Esophagus muscularis mucosa (tissue), 4 donors: ENCODE results near the gene DNM3. TPM values are rescaled to one million over a fixed set of nuclear protein-coding genes. Genes with fewer than 3 reads are reported as not detected.
"Not testable (repeated sequence)": the region's sequence is repeated elsewhere in the genome, so short reads cannot be mapped to it uniquely, and the experiment has no call there.

Experiments used
- DNase-seq: peaks from one replicate; pipeline ENCODE4 v3.0.0-alpha.2; 2017; ENCODE audit errors: extremely low spot score
- H3K27ac ChIP-seq, 4 donors: fragments of 200-600 bp; sonication (generic); replicated peaks in 1 of 4; 1 replicate in 3 of 4; 2 replicates in 1 of 4; pipeline ENCODE4 v1.5.1; 2016 to 2019; ENCODE audit warnings: mild to moderate bottlenecking in 1 of 4
- H3K27me3 ChIP-seq, 4 donors: fragments of 200-600 bp; sonication (generic); one replicate each; pipeline versions ENCODE4 v1.5.1 to v1.6.0; 2016 to 2019
- H3K36me3 ChIP-seq, 4 donors: fragments of 200-600 bp; sonication (generic); one replicate each; pipeline ENCODE4 v1.5.1; 2016 to 2019
- H3K4me1 ChIP-seq, 4 donors: fragments of 200-600 bp; sonication (generic); one replicate each; pipeline ENCODE4 v1.5.1; 2016 to 2019
- H3K4me3 ChIP-seq, 4 donors: fragments of 200-600 bp; sonication (generic); 1 replicate in 2 of 4; 2 replicates in 2 of 4; pipeline ENCODE4 v1.5.1; 2016 to 2019; ENCODE audit warnings: mild to moderate bottlenecking in 4 of 4, moderate library complexity in 1 of 4
- H3K9me3 ChIP-seq, 4 donors: fragments of 200-600 bp; sonication (generic); 1 replicate in 3 of 4; 2 replicates in 1 of 4; pipeline ENCODE4 v1.5.1; 2016 to 2019
- EP300 ChIP-seq: sonication (generic); formaldehyde crosslinking; IDR thresholded peaks from one replicate; pipeline ENCODE4 v1.6.1; 2017; ENCODE audit warnings: antibody characterized with exemption
- POLR2A ChIP-seq: fragments of 450-650 bp; IDR thresholded peaks from one replicate; pipeline ENCODE4 v1.6.1; 2017; ENCODE audit warnings: antibody characterized with exemption, moderate library complexity, mild to moderate bottlenecking, low read depth
- POLR2AphosphoS5 ChIP-seq, 2 donors: sonication (generic); formaldehyde crosslinking; IDR thresholded peaks; one replicate each; pipeline ENCODE4 v1.6.1; 2017; ENCODE audit warnings: antibody characterized with exemption in 2 of 2
- WGBS: methylation state at CpG from one replicate; pipeline ENCODE4 v1.1.5; 2018; 5-methylcytosine and 5-hydroxymethylcytosine counted together
- intact Hi-C: fragments of 100-400 bp; cut with DNase I; formaldehyde crosslinking; loops from one replicate; pipeline ENCODE4 v1.15.1; 2023
- total RNA-seq, 4 donors: library from RNA; depleted of rRNA; stranded (reverse); fragments of >200 nt; gene quantifications; one replicate each; pipeline versions ENCODE4 v1.1.0 to v1.2.1, GENCODE V29; 2016
- TF ChIP-seq, protein P1 (sequence below), 3 experiments: fragments of 200-600 bp in 2 of 3; fragments of 450-650 bp in 1 of 3; sonication (generic) in 2 of 3; IDR thresholded peaks; one replicate each; pipeline ENCODE4 v1.5.1; 2017 to 2019; ENCODE audit warnings: antibody characterized with exemption in 3 of 3, mild to moderate bottlenecking in 2 of 3, moderate library complexity in 1 of 3

Gene DNM3
- total RNA-seq, 4 donors from 2014 or later: 3.3 to 6.4 (median 3.9) TPM

DNA sequence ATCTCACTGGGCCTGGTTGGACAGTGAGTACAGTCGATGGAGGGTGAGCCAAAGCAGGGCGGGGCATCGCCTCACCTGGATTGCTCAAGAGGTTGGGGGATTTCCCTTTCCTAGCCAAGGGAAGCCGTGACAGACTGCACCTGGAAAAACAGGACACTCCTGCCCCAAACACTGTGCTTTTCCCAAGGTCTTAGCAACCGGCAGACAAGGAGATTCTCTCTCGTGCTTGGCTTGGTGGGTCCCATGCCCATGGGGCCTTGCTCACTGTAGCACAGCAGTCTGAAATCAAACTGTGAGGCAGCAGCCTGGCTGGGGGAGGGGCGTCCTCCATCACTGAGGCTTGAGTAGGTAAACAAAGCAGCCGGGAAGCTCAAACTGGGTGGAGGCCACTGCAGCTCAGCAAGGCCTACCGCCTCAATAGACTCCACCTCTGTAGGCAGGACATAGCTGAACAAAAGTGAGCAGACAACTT lies 590.5 kb downstream of the DNM3 start:
- no peaks in the 10 kb centered on the region for H3K27me3 ChIP-seq
- H3K9me3 ChIP-seq: no peaks in the 10 kb centered on the region
- intact Hi-C loops: no loop called here
- WGBS: 70% methylated on average over 6 of the region's 9 CpGs
- H3K27ac ChIP-seq: no peak overlapping the region
- H3K4me3 ChIP-seq: no peak overlapping the region
- peaks cover 0 to 4% (median 0%) of the 10 kb centered on the region in 4 donors for H3K4me1 ChIP-seq
- DNase-seq: no peak
- TF ChIP-seq POLR2AphosphoS5 (IDR thresholded peaks at IDR 0.05) (no peak), EP300 (no peak), POLR2A (no peak)
- TF ChIP-seq, protein P1, sequence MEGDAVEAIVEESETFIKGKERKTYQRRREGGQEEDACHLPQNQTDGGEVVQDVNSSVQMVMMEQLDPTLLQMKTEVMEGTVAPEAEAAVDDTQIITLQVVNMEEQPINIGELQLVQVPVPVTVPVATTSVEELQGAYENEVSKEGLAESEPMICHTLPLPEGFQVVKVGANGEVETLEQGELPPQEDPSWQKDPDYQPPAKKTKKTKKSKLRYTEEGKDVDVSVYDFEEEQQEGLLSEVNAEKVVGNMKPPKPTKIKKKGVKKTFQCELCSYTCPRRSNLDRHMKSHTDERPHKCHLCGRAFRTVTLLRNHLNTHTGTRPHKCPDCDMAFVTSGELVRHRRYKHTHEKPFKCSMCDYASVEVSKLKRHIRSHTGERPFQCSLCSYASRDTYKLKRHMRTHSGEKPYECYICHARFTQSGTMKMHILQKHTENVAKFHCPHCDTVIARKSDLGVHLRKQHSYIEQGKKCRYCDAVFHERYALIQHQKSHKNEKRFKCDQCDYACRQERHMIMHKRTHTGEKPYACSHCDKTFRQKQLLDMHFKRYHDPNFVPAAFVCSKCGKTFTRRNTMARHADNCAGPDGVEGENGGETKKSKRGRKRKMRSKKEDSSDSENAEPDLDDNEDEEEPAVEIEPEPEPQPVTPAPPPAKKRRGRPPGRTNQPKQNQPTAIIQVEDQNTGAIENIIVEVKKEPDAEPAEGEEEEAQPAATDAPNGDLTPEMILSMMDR (IDR thresholded peaks at IDR 0.05): no peak
- H3K36me3 ChIP-seq: no peaks in the 10 kb centered on the region

DNA sequence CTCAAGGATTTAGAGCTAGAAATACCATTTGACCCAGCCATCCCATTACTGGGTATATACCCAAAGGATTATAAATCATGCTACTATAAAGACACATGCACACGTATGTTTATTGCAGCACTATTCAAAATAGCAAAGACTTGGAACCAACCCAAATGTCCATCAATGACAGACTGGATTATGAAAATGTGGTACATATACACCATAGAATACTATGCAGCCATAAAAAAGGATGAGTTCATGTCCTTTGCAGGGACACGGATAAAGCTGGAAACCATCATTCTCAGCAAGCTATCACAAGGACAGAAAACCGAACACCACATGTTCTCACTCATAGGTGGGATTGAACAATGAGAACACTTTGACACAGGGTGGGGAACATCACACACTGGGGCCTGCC lies 595.9 kb downstream of the DNM3 start:
- H3K36me3 ChIP-seq, H3K4me3 ChIP-seq, H3K27me3 ChIP-seq, intact Hi-C loops, H3K9me3 ChIP-seq, DNase-seq, H3K27ac ChIP-seq: not testable (repeated sequence)
- H3K4me1 ChIP-seq: peaks cover 6 to 15% (median 7%) of the 10 kb centered on the region in 4 donors
- 86% methylated on average over 3 of the region's 3 CpGs for WGBS

DNA sequence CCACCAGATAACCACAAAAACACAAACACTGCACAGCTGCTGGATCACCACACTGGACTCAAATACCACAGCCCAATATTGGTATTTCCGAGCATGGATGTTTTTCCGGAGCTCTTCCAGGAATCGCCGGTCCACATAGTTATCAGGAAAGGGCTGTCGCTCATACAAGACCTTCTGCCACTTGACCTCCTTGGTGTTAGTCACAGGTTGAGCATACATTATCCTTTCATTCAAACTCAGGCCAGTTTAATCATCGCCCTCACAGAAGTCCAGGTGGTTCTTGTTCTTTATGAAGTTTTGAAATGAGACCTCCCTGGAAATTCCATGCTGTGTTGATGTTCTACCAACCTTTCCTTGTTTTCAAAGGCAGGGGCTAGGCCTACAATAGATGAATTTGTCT lies 601.1 kb downstream of the DNM3 start:
- Histone ChIP-seq H3K36me3 (peaks cover 0 to 10% (median 0%) of the 10 kb centered on the region in 4 donors), H3K4me1 (peaks cover 16 to 32% (median 22%) of the 10 kb centered on the region in 4 donors), H3K27ac (no peak overlapping the region), H3K27me3 (no peaks in the 10 kb centered on the region), H3K9me3 (no peaks in the 10 kb centered on the region), H3K4me3 (peak overlapping the region in 2 of 4 donors; percentile 69 to 83)
- TF ChIP-seq EP300 (no peak), POLR2A (no peak), POLR2AphosphoS5 (IDR thresholded peaks at IDR 0.05) (no peak)
- TF ChIP-seq, protein P1 (IDR thresholded peaks at IDR 0.05): no peak
- no peak for DNase-seq
- intact Hi-C loops: loop anchor here (5.0 kb wide), 4 partner anchors 90 to 640 kb away; partner anchors contain the start of gene SUCO
- WGBS: 100% methylated on average over 2 of the region's 6 CpGs

DNA sequence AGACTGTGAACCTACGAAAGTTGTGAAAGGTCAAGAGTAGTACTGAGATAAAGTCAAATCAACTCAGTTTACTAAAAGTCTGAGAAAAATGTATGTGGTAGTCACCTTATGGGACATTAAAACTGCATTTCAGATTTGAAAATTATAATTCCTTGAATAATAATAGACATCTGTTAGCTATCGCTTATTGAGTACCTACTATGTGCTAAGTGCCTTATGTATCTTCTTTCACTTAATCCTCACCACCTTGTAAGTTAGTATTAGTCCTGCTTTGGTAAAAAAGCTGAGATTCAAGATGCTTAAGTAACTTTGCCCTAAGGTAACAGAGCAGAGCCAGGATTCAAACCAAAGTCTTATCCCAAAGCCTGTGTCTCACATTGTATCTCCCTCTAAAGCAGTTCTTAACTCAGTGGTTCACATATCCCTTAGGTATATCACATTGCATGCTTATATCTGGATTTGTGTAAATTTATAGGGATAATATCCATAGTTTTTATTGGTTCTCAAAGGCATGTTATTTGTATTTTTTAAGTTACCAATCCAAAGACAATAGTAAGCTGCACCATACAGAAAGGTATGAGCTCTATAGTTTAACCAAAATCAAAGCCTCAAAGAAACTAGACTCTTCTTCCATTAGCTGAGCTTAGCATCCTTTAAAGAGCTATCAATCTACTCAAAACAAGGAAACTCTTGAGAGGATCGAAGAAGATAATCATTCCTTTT lies 601.7 kb downstream of the DNM3 start:
- TF ChIP-seq POLR2A (no peak), POLR2AphosphoS5 (IDR thresholded peaks at IDR 0.05) (no peak), EP300 (no peak)
- TF ChIP-seq, protein P1 (IDR thresholded peaks at IDR 0.05): no peak
- no peaks in the 10 kb centered on the region for H3K9me3 ChIP-seq

DNA sequence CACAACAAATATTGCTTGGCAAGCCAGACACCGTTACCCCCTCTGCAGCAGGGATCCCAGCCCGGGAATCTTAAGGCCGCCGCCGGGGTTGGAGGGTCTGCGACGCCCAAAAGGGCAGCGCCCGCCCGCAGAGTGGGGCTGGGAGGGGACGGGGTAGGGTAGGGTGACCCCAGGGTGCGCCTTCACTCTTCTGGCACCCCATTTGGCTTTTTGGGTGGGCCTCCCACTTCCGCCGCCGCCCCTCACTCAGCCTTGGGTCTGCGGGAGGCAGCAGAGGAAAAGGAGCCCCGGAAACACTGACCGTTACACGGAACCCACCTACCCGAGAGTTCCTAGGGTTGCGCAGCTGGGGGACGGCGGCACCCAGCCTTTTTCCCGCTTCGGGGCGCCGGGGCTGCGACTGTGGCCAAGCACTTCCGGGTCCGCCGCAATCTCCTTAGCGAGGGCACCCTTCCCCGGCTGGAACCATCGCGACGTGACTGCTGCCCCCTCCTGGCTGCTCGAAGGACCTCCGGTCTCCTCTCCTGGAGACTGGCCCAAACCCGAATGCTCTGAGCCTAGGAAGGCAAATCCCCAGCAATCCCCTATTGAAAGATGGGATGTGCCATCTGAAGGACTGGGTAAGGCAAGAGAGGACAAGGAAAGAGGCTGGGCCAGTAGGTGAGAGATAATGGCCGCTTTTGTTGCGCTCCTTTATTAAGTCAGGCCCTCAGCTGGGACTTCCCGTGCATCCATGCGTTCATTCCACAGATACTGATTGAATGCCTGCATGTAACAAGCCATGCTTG lies 602.6 kb downstream of the DNM3 start, which contains the start of gene PIGC:
Gene PIGC (minus strand): TSS at position 404 of the 788 bp plus-strand sequence. CDS start 1,447 bp downstream, outside the sequence.
- H3K9me3 ChIP-seq: no peaks in the 10 kb centered on the region
- peak within 1 kb of the TSS; percentile 69 to 90 (median 80) for H3K4me3 ChIP-seq
- peaks cover 0 to 10% (median 0%) of the 10 kb centered on the region in 4 donors for H3K36me3 ChIP-seq
- intact Hi-C loops: loop anchor here (5.0 kb wide), 4 partner anchors 88 to 642 kb away; partner anchors contain the start of gene SUCO
- H3K27me3 ChIP-seq: no peaks in the 10 kb centered on the region
- H3K27ac ChIP-seq: peak within 1 kb of the TSS; percentile 73 to 82 (median 80)
- TF ChIP-seq EP300: no peak
- no peak for TF ChIP-seq POLR2A
- TF ChIP-seq, protein P1 (IDR thresholded peaks at IDR 0.05): peak; percentile 75 to 91 (median 81)
- peak; percentile 52 to 70 for TF ChIP-seq POLR2AphosphoS5 (IDR thresholded peaks at IDR 0.05)
- 16% methylated on average over 17 of the region's 43 CpGs for WGBS
- peaks cover 16 to 32% (median 22%) of the 10 kb centered on the region in 4 donors for H3K4me1 ChIP-seq
- DNase-seq: peak; percentile 96

More for the DNA sequence above, 601.7 kb downstream of the DNM3 start:
- intact Hi-C loops: loop anchor here (5.0 kb wide), 4 partner anchors 89 to 641 kb away; partner anchors contain the start of gene SUCO
- Histone ChIP-seq H3K36me3 (peaks cover 0 to 10% (median 0%) of the 10 kb centered on the region in 4 donors), H3K4me3 (peak overlapping the region; percentile 69 to 90 (median 80)), H3K27ac (peak overlapping the region; percentile 73 to 82 (median 80)), H3K27me3 (no peaks in the 10 kb centered on the region), H3K4me1 (peaks cover 16 to 32% (median 22%) of the 10 kb centered on the region in 4 donors)
- 64% methylated on average over 3 of the region's 3 CpGs for WGBS
- no peak for DNase-seq
